HG02885 (cell line): Measurements from ENCODE around the gene COG7.
"Not testable (repeated sequence)": the region's sequence is repeated elsewhere in the genome, so short reads cannot be mapped to it uniquely, and the experiment has no call there.

Source experiments
- ATAC-seq: cut with Tn5 transposase; IDR thresholded peaks from one replicate; pipeline ENCODE4 v1.9.1; 2021; ENCODE audit warnings: mild to moderate bottlenecking; ENCODE audit not compliant: unreplicated experiment, poor library complexity

The COG7 gene

DNA sequence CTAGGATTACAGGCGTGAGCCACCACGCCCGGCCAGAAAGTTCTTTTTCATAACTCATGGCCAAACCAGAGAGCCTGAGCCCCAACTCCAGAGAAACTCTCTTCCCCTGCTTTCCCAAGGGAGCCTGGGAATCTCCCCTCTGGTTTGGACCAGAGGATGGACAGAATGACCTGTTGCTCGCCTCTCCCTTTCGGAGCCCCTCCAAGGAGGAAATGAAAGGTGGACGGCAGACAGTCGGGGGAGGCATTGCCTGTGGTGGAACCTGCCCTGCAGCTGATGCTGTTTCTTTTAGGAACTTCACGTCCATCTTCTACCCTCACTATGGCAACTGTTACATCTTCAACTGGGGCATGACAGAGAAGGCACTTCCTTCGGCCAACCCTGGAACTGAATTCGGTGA lies 85.4 kb downstream of the COG7 start:
- ATAC-seq = no peak

GRCh38 chr16:23366341-23366740 lies 86.6 kb downstream of the COG7 start:
- ATAC-seq = not testable (repeated sequence)

- ATAC-seq = no peak
Measured at GRCh38 chr16:23365602-23366240, 87.3 kb downstream of the COG7 start.

GRCh38 chr16:23362460-23363317 lies 90.3 kb downstream of the COG7 start:
- ATAC-seq = no peak

DNA sequence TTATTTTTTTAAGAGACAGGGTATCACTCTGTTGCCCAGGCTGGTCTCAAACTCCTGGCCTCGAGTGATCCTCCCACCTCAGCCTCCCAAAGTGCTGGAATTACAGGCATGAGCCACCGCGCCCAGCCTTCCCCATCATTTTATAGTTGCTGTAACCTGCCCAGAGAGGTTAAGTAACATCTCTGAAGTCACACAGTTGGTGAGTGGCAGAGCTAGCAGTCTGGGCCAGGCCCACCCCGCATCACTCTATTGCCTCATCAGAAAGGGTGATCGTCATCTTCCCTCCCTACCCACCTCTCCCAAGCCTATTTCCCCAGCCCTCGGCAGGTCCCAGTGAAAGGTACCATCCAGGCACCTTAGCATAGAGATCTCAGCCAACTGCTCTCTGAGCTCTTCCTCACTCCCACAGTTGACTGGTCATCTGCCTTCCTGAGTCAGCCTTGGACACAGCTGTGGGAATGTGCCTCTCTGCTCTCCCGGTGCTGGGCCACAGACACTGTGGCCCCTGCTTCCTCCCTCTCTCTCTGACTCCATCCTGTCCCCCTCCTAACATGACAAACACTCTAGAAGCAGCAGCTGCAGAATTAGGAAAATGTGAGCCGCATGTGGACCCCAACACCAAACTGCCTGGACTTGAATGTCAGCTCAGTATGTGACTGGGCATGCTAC lies 93.8 kb downstream of the COG7 start:
- no peak for ATAC-seq

DNA sequence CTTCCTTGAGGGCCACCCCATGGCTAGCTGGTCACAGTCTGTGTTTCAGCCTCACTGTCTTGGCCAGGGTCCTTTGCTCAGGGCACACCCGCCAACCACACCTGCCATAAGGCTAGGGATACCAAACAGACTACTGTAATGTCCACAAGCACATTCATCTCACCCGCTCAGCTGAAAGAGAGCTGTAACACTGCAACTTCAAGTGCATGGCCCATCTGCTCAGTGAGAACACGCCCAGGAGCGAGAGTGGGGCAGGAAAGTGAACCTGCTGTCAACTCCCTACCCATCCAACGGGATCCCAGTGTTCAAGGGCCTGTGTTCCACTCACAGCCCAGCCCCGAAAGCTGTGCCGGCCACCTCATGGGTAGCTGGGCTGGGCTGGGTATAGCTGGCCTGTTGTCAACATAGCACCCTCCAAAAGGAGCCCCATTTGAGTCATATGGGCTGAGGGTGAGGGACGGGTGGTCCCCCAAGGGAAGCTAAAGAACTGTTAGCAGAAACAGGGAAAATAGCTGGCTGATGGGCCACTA lies 95.2 kb downstream of the COG7 start:
- ATAC-seq = no peak

DNA sequence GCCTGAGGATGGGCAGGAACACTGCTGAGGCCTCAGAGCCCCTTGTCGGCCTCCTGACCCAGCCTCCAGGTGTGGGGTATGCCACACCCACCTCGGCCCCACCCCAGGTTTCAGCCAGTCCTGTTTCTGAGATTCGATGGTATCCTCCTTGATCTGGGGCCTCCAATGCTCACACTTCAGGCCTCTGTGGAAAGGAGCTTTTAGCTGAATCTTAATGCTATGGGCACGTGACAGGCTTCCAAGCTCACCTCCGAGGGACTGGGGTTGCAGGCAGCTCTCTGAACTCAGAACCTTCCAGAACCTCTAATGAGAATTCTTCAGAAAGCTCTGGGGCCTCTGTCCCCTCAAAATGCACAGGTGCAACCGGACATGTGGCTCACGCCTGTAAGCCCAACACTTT lies 96.0 kb downstream of the COG7 start:
- no peak for ATAC-seq

DNA sequence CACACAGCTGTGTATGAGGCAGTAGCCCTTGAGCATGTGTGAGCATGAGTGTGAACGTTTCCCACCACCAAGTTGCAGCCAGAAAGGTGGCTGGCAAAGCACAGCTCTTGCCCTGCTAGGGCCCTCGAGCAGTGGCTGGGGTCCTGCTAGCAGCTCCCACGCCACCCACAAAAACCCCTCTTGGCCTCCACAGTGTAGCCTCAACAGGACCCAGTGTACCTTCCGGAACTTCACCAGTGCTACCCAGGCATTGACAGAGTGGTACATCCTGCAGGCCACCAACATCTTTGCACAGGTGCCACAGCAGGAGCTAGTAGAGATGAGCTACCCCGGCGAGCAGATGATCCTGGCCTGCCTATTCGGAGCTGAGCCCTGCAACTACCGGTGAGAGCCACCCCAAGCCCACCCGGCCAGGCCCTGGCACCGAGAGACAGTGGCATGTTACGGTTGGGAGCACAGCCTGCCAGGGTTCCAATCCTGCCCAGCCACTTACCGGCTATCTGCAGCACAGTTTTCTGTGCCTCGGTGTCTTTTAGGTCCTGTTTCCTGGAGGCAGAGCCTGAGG lies 97.8 kb downstream of the COG7 start:
- ATAC-seq = no peak

DNA sequence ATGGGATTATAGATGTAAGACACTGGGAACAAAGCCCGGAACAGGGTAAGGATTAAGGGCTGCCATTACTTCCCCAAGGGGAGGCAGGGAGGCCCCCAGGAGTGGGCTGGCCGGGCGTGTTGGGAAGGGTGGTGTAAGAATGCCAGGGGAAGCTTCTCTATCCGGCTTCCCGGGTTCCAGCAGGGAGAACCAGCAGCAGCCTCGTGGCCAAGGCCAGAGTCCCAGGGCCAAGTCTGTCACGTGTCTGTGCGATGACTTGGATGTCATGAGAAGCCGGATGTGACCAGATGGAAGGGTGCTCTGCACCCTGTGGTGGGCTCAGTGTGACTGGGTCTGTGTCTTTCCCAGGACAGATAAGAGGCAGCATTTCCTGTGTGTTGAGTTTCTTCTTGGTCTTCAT lies 98.7 kb downstream of the COG7 start:
- ATAC-seq = no peak

GRCh38 chr16:23353440-23353839 lies 99.5 kb downstream of the COG7 start:
- no peak for ATAC-seq

GRCh38 chr16:23351360-23351759 lies 101.6 kb downstream of the COG7 start:
- no peak for ATAC-seq

GRCh38 chr16:23348579-23349469 lies 104.2 kb downstream of the COG7 start:
- no peak for ATAC-seq

GRCh38 chr16:23345237-23345636 lies 107.8 kb downstream of the COG7 start:
- ATAC-seq = no peak

DNA sequence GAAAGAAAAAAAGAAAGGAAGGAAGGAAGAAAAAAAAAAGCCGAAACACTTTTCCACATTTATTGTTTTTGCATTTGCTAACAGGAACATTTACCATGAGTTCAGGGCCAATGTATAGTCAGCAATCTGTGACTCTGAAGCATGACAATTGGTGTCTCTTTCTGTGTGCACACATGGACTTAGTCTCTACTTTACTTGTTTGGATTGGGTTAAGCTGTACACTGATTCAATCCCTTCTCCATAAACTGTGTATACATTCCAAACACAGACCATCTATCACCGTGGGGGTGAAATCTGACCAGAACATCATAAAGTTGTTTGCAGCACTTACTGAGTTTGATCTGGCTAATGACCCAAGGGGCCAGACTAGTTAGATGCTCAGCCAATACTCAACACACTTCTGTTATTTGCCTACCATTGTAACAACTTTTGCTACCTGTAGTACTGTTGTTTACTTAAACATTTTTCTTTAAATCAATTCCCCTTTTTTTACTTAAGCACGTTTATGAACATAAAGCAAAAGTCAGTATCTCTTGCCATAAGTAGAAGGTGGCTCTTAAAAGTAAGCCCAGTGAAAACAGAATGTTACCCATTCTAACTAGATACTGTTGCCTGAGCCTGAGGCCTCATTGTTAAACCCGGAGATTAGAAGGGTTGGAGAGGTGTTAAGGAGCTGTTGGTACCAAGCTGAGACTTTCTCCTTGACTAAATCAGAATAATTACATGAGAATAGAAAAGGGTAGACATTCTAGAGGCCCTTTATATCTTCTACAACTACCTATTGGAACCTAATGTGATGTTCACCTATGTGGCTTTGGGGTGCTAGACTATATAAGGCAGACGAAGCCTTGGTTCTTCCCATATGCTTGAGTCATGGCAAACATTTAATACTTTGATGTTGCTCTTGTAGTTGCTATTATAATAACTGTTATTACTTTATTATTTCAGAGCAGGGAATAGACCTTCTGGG lies 109.1 kb downstream of the COG7 start:
- ATAC-seq = no peak

GRCh38 chr16:23342083-23342640 lies 110.8 kb downstream of the COG7 start:
- no peak for ATAC-seq

- ATAC-seq = no peak
Measured at GRCh38 chr16:23339787-23340186, 113.2 kb downstream of the COG7 start.
